ENCODE data around the gene SLC11A2. TPM values are rescaled to one million over a fixed set of nuclear protein-coding genes. Genes with fewer than 3 reads are reported as not detected.
"Not testable (repeated sequence)": the region's sequence is repeated elsewhere in the genome, so short reads cannot be mapped to it uniquely, and the experiment has no call there.

The SLC11A2 gene
- total RNA-seq, 1 experiment from 2014 or later: 33.9 TPM

GRCh38 chr12:50933459-50934124, 92.6 kb downstream of the SLC11A2 start:
- Histone ChIP-seq H3K36me3 (ENCODE audit: insufficient read depth, low read length, poor library complexity, severe bottlenecking) (no peaks in the 10 kb centered on the region), H3K4me3 (ENCODE audit: low read depth, low read length, poor library complexity, severe bottlenecking) (no peak overlapping the region), H3K4me1 (ENCODE audit: insufficient read depth, low read length, poor library complexity, severe bottlenecking) (peaks cover 6% of the 10 kb centered on the region), H3K27me3 (replicated peaks; ENCODE audit: insufficient read depth, low read depth, low read length, poor library complexity) (no peaks in the 10 kb centered on the region), H3K27ac (ENCODE audit: low read depth, low read length, poor library complexity, severe bottlenecking) (no peak overlapping the region), H3K9me3 (ENCODE audit: low read depth, low read length, poor library complexity, severe bottlenecking) (no peaks in the 10 kb centered on the region)
- BruUV-seq (replicated peaks): no TSS peak
- DNase-seq (ENCODE audit: low spot score): peak; percentile 26
- ChIA-PET POLR2A (ENCODE audit: low non-redundant PET) (no interaction called here), CTCF (no interaction called here)
- intact Hi-C loops (cut with micrococcal nuclease; ENCODE audit: unreplicated experiment): no loop called here
- no peak for TF ChIP-seq CTCF (conservative IDR thresholded peaks at IDR 0.05; ENCODE audit: low read depth, low read length)

- CTCF ChIA-PET: no interaction called here
- H3K4me1 ChIP-seq (ENCODE audit: insufficient read depth, low read length, poor library complexity, severe bottlenecking): peaks cover 6% of the 10 kb centered on the region
- intact Hi-C loops (cut with micrococcal nuclease; ENCODE audit: unreplicated experiment): no loop called here
- no peak for DNase-seq (ENCODE audit: low spot score)
- no peak overlapping the region for H3K4me3 ChIP-seq (ENCODE audit: low read depth, low read length, poor library complexity, severe bottlenecking)
- no peak for TF ChIP-seq EZH2 (IDR thresholded peaks at IDR 0.05; ENCODE audit: borderline replicate concordance, low read depth, low read length, poor library complexity, severe bottlenecking)
- TF ChIP-seq CTCF (conservative IDR thresholded peaks at IDR 0.05; ENCODE audit: low read depth, low read length): no peak
- H3K27me3 ChIP-seq (replicated peaks; ENCODE audit: insufficient read depth, low read depth, low read length, poor library complexity): no peaks in the 10 kb centered on the region
- no peaks in the 10 kb centered on the region for H3K36me3 ChIP-seq (ENCODE audit: insufficient read depth, low read length, poor library complexity, severe bottlenecking)
- no peak overlapping the region for H3K27ac ChIP-seq (ENCODE audit: low read depth, low read length, poor library complexity, severe bottlenecking)
- no peaks in the 10 kb centered on the region for H3K9me3 ChIP-seq (ENCODE audit: low read depth, low read length, poor library complexity, severe bottlenecking)
- POLR2A ChIA-PET (ENCODE audit: low non-redundant PET): no interaction called here
- BruUV-seq (replicated peaks): no TSS peak
Observed at GRCh38 chr12:50932787-50933280, 93.3 kb downstream of the SLC11A2 start.

- H3K36me3 ChIP-seq (ENCODE audit: insufficient read depth, low read length, poor library complexity, severe bottlenecking); H3K27me3 ChIP-seq (replicated peaks; ENCODE audit: insufficient read depth, low read depth, low read length, poor library complexity); DNase-seq (ENCODE audit: low spot score); H3K4me3 ChIP-seq (ENCODE audit: low read depth, low read length, poor library complexity, severe bottlenecking); CTCF ChIA-PET; POLR2A ChIA-PET (ENCODE audit: low non-redundant PET); intact Hi-C loops (cut with micrococcal nuclease; ENCODE audit: unreplicated experiment); H3K9me3 ChIP-seq (ENCODE audit: low read depth, low read length, poor library complexity, severe bottlenecking); BruUV-seq (replicated peaks); H3K27ac ChIP-seq (ENCODE audit: low read depth, low read length, poor library complexity, severe bottlenecking): not testable (repeated sequence)
- peaks cover 20% of the 10 kb centered on the region for H3K4me1 ChIP-seq (ENCODE audit: insufficient read depth, low read length, poor library complexity, severe bottlenecking)
Observed at GRCh38 chr12:50930477-50930876, 95.7 kb downstream of the SLC11A2 start.

GRCh38 chr12:50929831-50930230, 96.4 kb downstream of the SLC11A2 start:
- ChIA-PET POLR2A (ENCODE audit: low non-redundant PET) (no interaction called here), CTCF (no interaction called here)
- Histone ChIP-seq H3K4me1 (ENCODE audit: insufficient read depth, low read length, poor library complexity, severe bottlenecking) (peaks cover 26% of the 10 kb centered on the region), H3K36me3 (ENCODE audit: insufficient read depth, low read length, poor library complexity, severe bottlenecking) (no peaks in the 10 kb centered on the region), H3K4me3 (ENCODE audit: low read depth, low read length, poor library complexity, severe bottlenecking) (no peak overlapping the region), H3K27me3 (replicated peaks; ENCODE audit: insufficient read depth, low read depth, low read length, poor library complexity) (no peaks in the 10 kb centered on the region), H3K9me3 (ENCODE audit: low read depth, low read length, poor library complexity, severe bottlenecking) (no peaks in the 10 kb centered on the region), H3K27ac (ENCODE audit: low read depth, low read length, poor library complexity, severe bottlenecking) (no peak overlapping the region)
- BruUV-seq (replicated peaks): no TSS peak
- DNase-seq (ENCODE audit: low spot score): no peak
- no peak for TF ChIP-seq EZH2 (IDR thresholded peaks at IDR 0.05; ENCODE audit: borderline replicate concordance, low read depth, low read length, poor library complexity, severe bottlenecking)
- intact Hi-C loops (cut with micrococcal nuclease; ENCODE audit: unreplicated experiment): no loop called here

Other genes with a start within 250 kb of the SLC11A2 start
- gene TMPRSS12, start 183.5 kb downstream of the SLC11A2 start, total RNA-seq (2021): not detected in 2 replicates
- not detected in 2 replicates for gene HIGD1C, start 73.8 kb downstream of the SLC11A2 start, total RNA-seq (2021)
- gene LETMD1, start 21.9 kb upstream of the SLC11A2 start, total RNA-seq (2021): 60.3 and 63.7 TPM in 2 replicates
- 38.8 and 41.5 TPM in 2 replicates for gene CSRNP2, start 57.2 kb upstream of the SLC11A2 start, total RNA-seq (2021)
- gene TFCP2, start 146.8 kb upstream of the SLC11A2 start, total RNA-seq (2021): 46.1 and 49.2 TPM in 2 replicates
- gene POU6F1, start 191.7 kb upstream of the SLC11A2 start, total RNA-seq (2021): 13.5 and 13.6 TPM in 2 replicates
- 125 and 138 TPM in 2 replicates for gene DAZAP2, start 212.4 kb upstream of the SLC11A2 start, total RNA-seq (2021)
- 25.2 and 26.5 TPM in 2 replicates for gene SMAGP, start 244.0 kb upstream of the SLC11A2 start, total RNA-seq (2021)